Neural cell (in vitro differentiated cells): Measurements from ENCODE around the gene DDX21. TPM values are rescaled to one million over a fixed set of nuclear protein-coding genes. Genes with fewer than 3 reads are reported as not detected.

Experiments used
- H2AFZ ChIP-seq: fragments of 200-600, 300-800 bp; sonication (generic), shearing (Covaris generic); 2 replicates; pipeline ENCODE4 v1.6.0; 2014; ENCODE audit warnings: low read depth, mild to moderate bottlenecking, antibody characterized with exemption, low read length, moderate library complexity
- H3F3A ChIP-seq: fragments of 200-600 bp; shearing (Covaris generic); 2 replicates; pipeline ENCODE4 v1.6.1; 2016; ENCODE audit warnings: mild to moderate bottlenecking, moderate library complexity, mixed read lengths, antibody characterized with exemption, low read length; ENCODE audit not compliant: insufficient read depth, poor library complexity, severe bottlenecking
- H3K27ac ChIP-seq: fragments of 200-600, 300-800 bp; sonication (generic), shearing (Covaris generic); 2 replicates; pipeline ENCODE4 v1.5.1; 2014; ENCODE audit warnings: mild to moderate bottlenecking, low read length, moderate library complexity
- H3K27me3 ChIP-seq: fragments of 300-800, 200-600 bp; sonication (generic), shearing (Covaris generic); 2 replicates; pipeline ENCODE4 v1.6.0; 2014; ENCODE audit warnings: mild to moderate bottlenecking, low read depth, low read length, moderate library complexity; ENCODE audit not compliant: insufficient read depth
- H3K36me3 ChIP-seq: fragments of 300-800, 200-600 bp; sonication (generic), shearing (Covaris generic); 2 replicates; pipeline ENCODE4 v1.5.1; 2014; ENCODE audit warnings: mild to moderate bottlenecking, antibody characterized with exemption, low read length, moderate library complexity; ENCODE audit not compliant: insufficient read depth
- H3K4me2 ChIP-seq: fragments of 300-800, 200-600 bp; sonication (generic), shearing (Covaris generic); 2 replicates; pipeline ENCODE4 v1.6.0; 2014; ENCODE audit warnings: mild to moderate bottlenecking, low read length
- H3K4me3 ChIP-seq: fragments of 300-800, 200-600 bp; sonication (generic), shearing (Covaris generic); 2 replicates; pipeline ENCODE4 v1.5.1; 2014; ENCODE audit warnings: mild to moderate bottlenecking, low read length, moderate library complexity
- H3K79me2 ChIP-seq: fragments of 200-600 bp; shearing (Covaris generic); replicated peaks from 2 replicates; pipeline ENCODE4 v1.6.0; 2014; ENCODE audit warnings: mild to moderate bottlenecking, low read length, moderate library complexity; ENCODE audit not compliant: insufficient read depth
- H3K9ac ChIP-seq: fragments of 300-800, 200-600 bp; sonication (generic), shearing (Covaris generic); 2 replicates; pipeline ENCODE4 v1.6.1; 2016; ENCODE audit warnings: mild to moderate bottlenecking, low read length, mixed read lengths
- H3K9me2 ChIP-seq: fragments of 200-600 bp; shearing (Covaris generic); 2 replicates; pipeline ENCODE4 v1.6.1; 2016; ENCODE audit warnings: mild to moderate bottlenecking, low read length, mixed read lengths; ENCODE audit not compliant: insufficient read depth
- H3K9me3 ChIP-seq: fragments of 200-600, 300-800 bp; sonication (generic), shearing (Covaris generic); 2 replicates; pipeline ENCODE4 v1.6.1; 2016; ENCODE audit warnings: mild to moderate bottlenecking, mixed run types, low read length, moderate library complexity, mixed read lengths
- H4K20me1 ChIP-seq: fragments of 200-600 bp; shearing (Covaris generic); 2 replicates; pipeline ENCODE4 v1.6.1; 2016; ENCODE audit warnings: mild to moderate bottlenecking, mixed run types; ENCODE audit not compliant: insufficient read depth
- EP300 ChIP-seq: fragments of 450-650 bp; conservative IDR thresholded peaks from 2 replicates; pipeline ENCODE4 v1.6.1; 2014; ENCODE audit warnings: antibody characterized with exemption, mild to moderate bottlenecking, moderate library complexity; ENCODE audit not compliant: poor library complexity, severe bottlenecking
- EZH2 ChIP-seq: fragments of 200-600, 300-800 bp; shearing (Covaris generic), sonication (generic); IDR thresholded peaks from 2 replicates; pipeline ENCODE4 v1.6.1; 2014; ENCODE audit warnings: antibody characterized with exemption, low read length, borderline replicate concordance, mild to moderate bottlenecking; ENCODE audit not compliant: insufficient read depth, poor library complexity, severe bottlenecking
- MXI1 ChIP-seq: fragments of 450-650 bp; conservative IDR thresholded peaks from 2 replicates; pipeline ENCODE4 v1.6.1; 2014; ENCODE audit warnings: antibody characterized with exemption, mild to moderate bottlenecking; ENCODE audit not compliant: poor library complexity, severe bottlenecking
- POLR2AphosphoS5 ChIP-seq: IDR thresholded peaks from 2 replicates; pipeline ENCODE4 v1.6.1; 2012
- RAD21 ChIP-seq: fragments of 450-650 bp; conservative IDR thresholded peaks from 2 replicates; pipeline ENCODE4 v1.6.1; 2014; ENCODE audit warnings: antibody characterized with exemption, mild to moderate bottlenecking, moderate library complexity
- REST ChIP-seq: IDR thresholded peaks from 2 replicates; pipeline ENCODE4 v1.6.1; 2012; ENCODE audit warnings: borderline replicate concordance
- SMC3 ChIP-seq: fragments of 450-650 bp; conservative IDR thresholded peaks from 2 replicates; pipeline ENCODE4 v1.6.1; 2014; ENCODE audit warnings: antibody characterized with exemption, mild to moderate bottlenecking, moderate library complexity; ENCODE audit not compliant: poor library complexity
- TAF1 ChIP-seq: IDR thresholded peaks from 2 replicates; pipeline ENCODE4 v1.6.1; 2012; ENCODE audit warnings: low read depth
- polyA plus RNA-seq: library from polyadenylated mRNA; depleted of rRNA; stranded (reverse); fragments of >200 nt; gene quantifications from 2 replicates; pipeline ENCODE4 v1.2.3, GENCODE V29; 2014
- TF ChIP-seq, protein P1 (sequence below): fragments of 450-650 bp; IDR thresholded peaks from 2 replicates; pipeline ENCODE4 v1.5.1; 2014; ENCODE audit warnings: antibody characterized with exemption, mild to moderate bottlenecking, moderate library complexity; ENCODE audit not compliant: poor library complexity, severe bottlenecking

Gene DDX21
- polyA plus RNA-seq, 1 donor from 2014 or later: 33.0 TPM

DNA sequence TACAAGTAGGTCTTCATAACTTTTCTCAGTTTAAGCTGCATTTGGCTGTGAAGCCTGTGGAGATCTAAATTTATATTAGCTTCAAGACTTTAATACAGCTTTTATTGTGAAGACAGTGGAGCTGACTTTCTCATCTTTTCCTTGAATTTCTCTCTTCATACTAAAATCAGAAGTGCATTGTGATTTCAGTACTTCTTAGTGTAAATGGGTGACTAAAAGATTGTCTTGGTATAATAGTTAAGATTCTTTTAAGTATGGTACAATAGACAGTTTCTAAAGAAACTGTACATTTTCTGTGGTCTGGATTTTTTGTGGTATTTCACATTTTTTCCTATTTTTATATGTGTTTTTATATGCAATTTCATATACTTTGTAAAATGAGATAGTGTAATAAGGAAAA is 21.0 kb upstream of the DDX21 start:
- H3K27ac ChIP-seq: no peak overlapping the region
- TF ChIP-seq MXI1 (no peak), SMC3 (no peak), POLR2AphosphoS5 (no peak), RAD21 (no peak), EZH2 (no peak), EP300 (no peak), TAF1 (no peak), REST (no peak)
- TF ChIP-seq, protein P1, sequence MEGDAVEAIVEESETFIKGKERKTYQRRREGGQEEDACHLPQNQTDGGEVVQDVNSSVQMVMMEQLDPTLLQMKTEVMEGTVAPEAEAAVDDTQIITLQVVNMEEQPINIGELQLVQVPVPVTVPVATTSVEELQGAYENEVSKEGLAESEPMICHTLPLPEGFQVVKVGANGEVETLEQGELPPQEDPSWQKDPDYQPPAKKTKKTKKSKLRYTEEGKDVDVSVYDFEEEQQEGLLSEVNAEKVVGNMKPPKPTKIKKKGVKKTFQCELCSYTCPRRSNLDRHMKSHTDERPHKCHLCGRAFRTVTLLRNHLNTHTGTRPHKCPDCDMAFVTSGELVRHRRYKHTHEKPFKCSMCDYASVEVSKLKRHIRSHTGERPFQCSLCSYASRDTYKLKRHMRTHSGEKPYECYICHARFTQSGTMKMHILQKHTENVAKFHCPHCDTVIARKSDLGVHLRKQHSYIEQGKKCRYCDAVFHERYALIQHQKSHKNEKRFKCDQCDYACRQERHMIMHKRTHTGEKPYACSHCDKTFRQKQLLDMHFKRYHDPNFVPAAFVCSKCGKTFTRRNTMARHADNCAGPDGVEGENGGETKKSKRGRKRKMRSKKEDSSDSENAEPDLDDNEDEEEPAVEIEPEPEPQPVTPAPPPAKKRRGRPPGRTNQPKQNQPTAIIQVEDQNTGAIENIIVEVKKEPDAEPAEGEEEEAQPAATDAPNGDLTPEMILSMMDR: no peak

DNA sequence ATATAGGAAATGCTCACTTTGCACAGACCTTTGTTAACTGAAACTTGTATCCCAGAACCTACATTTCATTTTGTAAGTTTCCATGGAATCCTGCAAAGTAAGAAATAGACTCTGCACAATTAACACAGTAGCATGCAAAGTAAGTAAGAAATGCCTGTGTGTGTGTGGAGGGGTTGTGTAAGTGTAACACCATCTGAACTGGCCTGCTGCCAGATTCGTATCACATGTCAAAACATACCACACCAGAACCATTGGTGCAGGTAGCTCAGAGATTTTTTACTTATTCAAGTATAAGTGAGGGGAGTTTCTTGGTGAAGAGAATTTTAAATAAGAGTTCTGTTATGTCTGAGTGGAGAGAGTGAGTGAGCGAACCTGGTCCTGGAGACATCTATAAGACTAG is 17.9 kb upstream of the DDX21 start:
- Histone ChIP-seq H4K20me1 (no peaks in the 10 kb centered on the region), H3K27me3 (no peaks in the 10 kb centered on the region), H2AFZ (no peak overlapping the region), H3K9me2 (no peaks in the 10 kb centered on the region), H3K9me3 (no peaks in the 10 kb centered on the region), H3K4me2 (no peak overlapping the region), H3K27ac (no peak overlapping the region), H3K9ac (no peak overlapping the region), H3K4me3 (no peak overlapping the region), H3K79me2 (no peaks in the 10 kb centered on the region), H3F3A (no peaks in the 10 kb centered on the region), H3K36me3 (peaks cover 4% of the 10 kb centered on the region)
- TF ChIP-seq EP300 (no peak), REST (no peak), RAD21 (no peak), POLR2AphosphoS5 (no peak), MXI1 (no peak), TAF1 (no peak), EZH2 (no peak), SMC3 (no peak)
- TF ChIP-seq, protein P1: no peak

More for the DNA sequence above, 21.0 kb upstream of the DDX21 start:
- Histone ChIP-seq H3K79me2 (no peaks in the 10 kb centered on the region), H3K36me3 (peaks cover 10% of the 10 kb centered on the region), H2AFZ (no peak overlapping the region), H3K27me3 (no peaks in the 10 kb centered on the region), H3F3A (no peaks in the 10 kb centered on the region), H4K20me1 (no peaks in the 10 kb centered on the region), H3K9ac (no peak overlapping the region), H3K9me2 (no peaks in the 10 kb centered on the region), H3K4me3 (no peak overlapping the region), H3K9me3 (no peaks in the 10 kb centered on the region), H3K4me2 (no peak overlapping the region)
